SK-N-SH treated with all-trans-retinoic acid at 6 μM for 48 hours (cell line): ENCODE results near the gene SCGB3A1.

Source experiments
- ATAC-seq: fragments of 200-7000 bp; cut with Tn5 transposase; 3 replicates; pipeline ENCODE4 v1.9.1; 2020; ENCODE audit warnings: mild to moderate bottlenecking, moderate library complexity
- ARNTL ChIP-seq: fragments of 450-650 bp; formaldehyde crosslinking; IDR thresholded peaks from 2 replicates; pipeline ENCODE4 v1.5.0; 2020; ENCODE audit warnings: low read depth, mild to moderate bottlenecking, moderate library complexity, borderline replicate concordance
- CSDC2 ChIP-seq: fragments of 250-450 bp; sonication (Bioruptor Pico); IDR thresholded peaks from 2 replicates; pipeline ENCODE4 v1.5.0; 2020; ENCODE audit warnings: mild to moderate bottlenecking, moderate library complexity
- CSRNP3 ChIP-seq: fragments of 250-450 bp; sonication (Bioruptor Pico); IDR thresholded peaks from 2 replicates; pipeline ENCODE4 v1.5.1; 2021; ENCODE audit warnings: mild to moderate bottlenecking, moderate library complexity
- ESRRG ChIP-seq: fragments of 250-450 bp; sonication (Bioruptor Pico); IDR thresholded peaks from 2 replicates; pipeline ENCODE4 v1.6.1; 2021; ENCODE audit warnings: mild to moderate bottlenecking
- GLIS3 ChIP-seq: fragments of 250-450 bp; sonication (Bioruptor Pico); IDR thresholded peaks from 2 replicates; pipeline ENCODE4 v1.5.0; 2020; ENCODE audit warnings: mild to moderate bottlenecking, moderate library complexity
- ISL1 ChIP-seq: fragments of 250-450 bp; sonication (Bioruptor Pico); IDR thresholded peaks from 2 replicates; pipeline ENCODE4 v2.1.2; 2022; ENCODE audit warnings: mild to moderate bottlenecking, moderate library complexity
- OSR1 ChIP-seq: fragments of 250-450 bp; sonication (Bioruptor Pico); IDR thresholded peaks from 2 replicates; pipeline ENCODE4 v1.8.0; 2022; ENCODE audit warnings: moderate library complexity, mild to moderate bottlenecking, inconsistent platforms
- POU6F1 ChIP-seq: fragments of 250-450 bp; sonication (Bioruptor Pico); IDR thresholded peaks from 2 replicates; pipeline ENCODE4 v1.8.0; 2021; ENCODE audit warnings: low read depth, mild to moderate bottlenecking, moderate library complexity, borderline replicate concordance
- PPARA ChIP-seq: fragments of 250-450 bp; sonication (Bioruptor Pico); IDR thresholded peaks from 2 replicates; pipeline ENCODE4 v1.5.0; 2020; ENCODE audit warnings: mild to moderate bottlenecking, borderline replicate concordance
- RARB ChIP-seq: fragments of 250-450 bp; sonication (Bioruptor Pico); IDR thresholded peaks from 2 replicates; pipeline ENCODE4 v1.8.0; 2021; ENCODE audit warnings: mild to moderate bottlenecking, moderate library complexity
- SNAI2 ChIP-seq: fragments of 250-450 bp; sonication (Bioruptor Pico); IDR thresholded peaks from 2 replicates; pipeline ENCODE4 v1.5.0; 2020; ENCODE audit warnings: mild to moderate bottlenecking, moderate library complexity
- TOX ChIP-seq: fragments of 250-450 bp; sonication (Bioruptor Pico); IDR thresholded peaks from 2 replicates; pipeline ENCODE4 v1.8.0; 2021; ENCODE audit warnings: mild to moderate bottlenecking, moderate library complexity, borderline replicate concordance
- ZC3H10 ChIP-seq: fragments of 250-450 bp; sonication (Bioruptor Pico); IDR thresholded peaks from 2 replicates; pipeline ENCODE4 v1.5.1; 2021; ENCODE audit warnings: mild to moderate bottlenecking, moderate library complexity
- ZFP3 ChIP-seq: fragments of 250-450 bp; sonication (Bioruptor Pico); IDR thresholded peaks from 2 replicates; pipeline ENCODE4 v1.5.0; 2020; ENCODE audit warnings: mild to moderate bottlenecking, moderate library complexity
- ZFP30 ChIP-seq: fragments of 450-650 bp; formaldehyde crosslinking; IDR thresholded peaks from 2 replicates; pipeline ENCODE4 v1.5.0; 2022; ENCODE audit warnings: mild to moderate bottlenecking, moderate library complexity
- ZNF565 ChIP-seq: fragments of 450-650 bp; formaldehyde crosslinking; conservative IDR thresholded peaks from 2 replicates; pipeline ENCODE4 v1.5.0; 2020; ENCODE audit warnings: low read depth, mild to moderate bottlenecking, moderate library complexity
- ZNF70 ChIP-seq: fragments of 450-650 bp; formaldehyde crosslinking; IDR thresholded peaks from 2 replicates; pipeline ENCODE4 v1.5.0; 2020; ENCODE audit warnings: mild to moderate bottlenecking, moderate library complexity
- ZNF8 ChIP-seq: fragments of 450-650 bp; formaldehyde crosslinking; IDR thresholded peaks from 2 replicates; pipeline ENCODE4 v1.5.0; 2020; ENCODE audit warnings: mild to moderate bottlenecking, moderate library complexity
- TF ChIP-seq, protein P1 (sequence below): fragments of 250-450 bp; sonication (Bioruptor Pico); IDR thresholded peaks from 2 replicates; pipeline ENCODE4 v1.5.0; 2020; ENCODE audit warnings: mild to moderate bottlenecking, moderate library complexity

The SCGB3A1 gene

DNA sequence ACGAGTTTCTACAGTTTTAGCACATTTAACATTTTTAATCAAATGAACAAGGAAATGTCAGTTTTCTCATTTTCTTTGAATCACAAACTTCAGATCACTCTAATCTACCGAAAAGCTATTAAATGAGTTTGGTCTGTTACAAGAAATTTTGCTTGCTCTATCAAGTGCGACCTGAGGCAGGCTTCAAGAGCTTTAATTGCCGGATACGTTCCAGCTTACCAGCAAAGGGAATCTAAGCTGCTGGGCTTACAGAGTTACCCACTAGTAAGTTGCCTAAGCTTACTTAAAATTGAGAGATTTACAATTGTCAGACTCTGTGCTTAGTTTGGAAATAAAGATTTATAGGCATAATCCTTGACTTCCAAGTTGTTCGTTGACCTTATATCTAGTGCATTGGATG, 10.6 kb downstream of the SCGB3A1 start (continued):
- TF ChIP-seq PPARA (CRISPR knock-in tag) (no peak), ISL1 (CRISPR knock-in tag) (no peak), SNAI2 (CRISPR knock-in tag) (no peak), ZFP3 (no peak), RARB (no peak)

- TF ChIP-seq TOX (CRISPR knock-in tag): no peak
- TF ChIP-seq ZFP3: no peak
- no peak for TF ChIP-seq PPARA (CRISPR knock-in tag)
- no peak for TF ChIP-seq ARNTL
- no peak for TF ChIP-seq RARB
- no peak for TF ChIP-seq SNAI2 (CRISPR knock-in tag)
- no peak for TF ChIP-seq ZNF565 (CRISPR knock-in tag)
- no peak for TF ChIP-seq ZFP30 (CRISPR knock-in tag)
- TF ChIP-seq, protein P1, sequence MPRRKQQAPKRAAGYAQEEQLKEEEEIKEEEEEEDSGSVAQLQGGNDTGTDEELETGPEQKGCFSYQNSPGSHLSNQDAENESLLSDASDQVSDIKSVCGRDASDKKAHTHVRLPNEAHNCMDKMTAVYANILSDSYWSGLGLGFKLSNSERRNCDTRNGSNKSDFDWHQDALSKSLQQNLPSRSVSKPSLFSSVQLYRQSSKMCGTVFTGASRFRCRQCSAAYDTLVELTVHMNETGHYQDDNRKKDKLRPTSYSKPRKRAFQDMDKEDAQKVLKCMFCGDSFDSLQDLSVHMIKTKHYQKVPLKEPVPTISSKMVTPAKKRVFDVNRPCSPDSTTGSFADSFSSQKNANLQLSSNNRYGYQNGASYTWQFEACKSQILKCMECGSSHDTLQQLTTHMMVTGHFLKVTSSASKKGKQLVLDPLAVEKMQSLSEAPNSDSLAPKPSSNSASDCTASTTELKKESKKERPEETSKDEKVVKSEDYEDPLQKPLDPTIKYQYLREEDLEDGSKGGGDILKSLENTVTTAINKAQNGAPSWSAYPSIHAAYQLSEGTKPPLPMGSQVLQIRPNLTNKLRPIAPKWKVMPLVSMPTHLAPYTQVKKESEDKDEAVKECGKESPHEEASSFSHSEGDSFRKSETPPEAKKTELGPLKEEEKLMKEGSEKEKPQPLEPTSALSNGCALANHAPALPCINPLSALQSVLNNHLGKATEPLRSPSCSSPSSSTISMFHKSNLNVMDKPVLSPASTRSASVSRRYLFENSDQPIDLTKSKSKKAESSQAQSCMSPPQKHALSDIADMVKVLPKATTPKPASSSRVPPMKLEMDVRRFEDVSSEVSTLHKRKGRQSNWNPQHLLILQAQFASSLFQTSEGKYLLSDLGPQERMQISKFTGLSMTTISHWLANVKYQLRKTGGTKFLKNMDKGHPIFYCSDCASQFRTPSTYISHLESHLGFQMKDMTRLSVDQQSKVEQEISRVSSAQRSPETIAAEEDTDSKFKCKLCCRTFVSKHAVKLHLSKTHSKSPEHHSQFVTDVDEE (CRISPR knock-in tag): no peak
- TF ChIP-seq CSDC2: no peak
- no peak for TF ChIP-seq POU6F1 (CRISPR knock-in tag)
- TF ChIP-seq ZC3H10 (CRISPR knock-in tag): no peak
- TF ChIP-seq ISL1 (CRISPR knock-in tag): no peak
- ATAC-seq: no peak
These were observed 15.7 kb downstream of the SCGB3A1 start for GRCh38 chr5:180575571-180575970.

- no peak for ATAC-seq
- TF ChIP-seq ZNF8 (CRISPR knock-in tag) (no peak), ZFP3 (no peak), OSR1 (CRISPR knock-in tag) (no peak), CSRNP3 (CRISPR knock-in tag) (no peak), RARB (no peak), ZFP30 (CRISPR knock-in tag) (no peak), GLIS3 (no peak), ARNTL (no peak), PPARA (CRISPR knock-in tag) (no peak), ISL1 (CRISPR knock-in tag) (no peak), TOX (CRISPR knock-in tag) (no peak), ZNF70 (CRISPR knock-in tag) (no peak), POU6F1 (CRISPR knock-in tag) (no peak), ZC3H10 (CRISPR knock-in tag) (no peak), ESRRG (CRISPR knock-in tag) (no peak)
- TF ChIP-seq, protein P1 (CRISPR knock-in tag): no peak
These were observed 22.4 kb downstream of the SCGB3A1 start for GRCh38 chr5:180568914-180569313.
